Activated CD8-positive, alpha-beta T cell treated with anti-CD3 and anti-CD28 coated beads for 36 hours (primary cell): ENCODE measurements around the gene SUSD1. TPM values are rescaled to one million over a fixed set of nuclear protein-coding genes. Genes with fewer than 3 reads are reported as not detected.

Source experiments
- ATAC-seq: fragments of 200-7000 bp; cut with Tn5 transposase; one replicate; pipeline ENCODE4 v1.10.0; 2021; ENCODE audit warnings: mild to moderate bottlenecking, moderate library complexity
- CTCF ChIA-PET: fragments of 350-600 bp; sonication (Branson Sonifier 250); formaldehyde crosslinking; loops from one replicate; lab custom pipeline; 2021; ENCODE audit warnings: antibody characterized with exemption; lab: Charles Lee
- POLR2A ChIA-PET: fragments of 350-600 bp; sonication (Branson Sonifier 250); formaldehyde crosslinking; loops from one replicate; lab custom pipeline; 2021; ENCODE audit warnings: antibody characterized with exemption; lab: Charles Lee
- DNase-seq: peaks from one replicate; pipeline ENCODE4 v3.0.0-alpha.2; 2020
- H3K27ac Mint-ChIP-seq: one replicate; pipeline ENCODE4 v1.8.0; 2021; ENCODE audit warnings: mild to moderate bottlenecking, mixed read lengths
- H3K27me3 Mint-ChIP-seq: one replicate; pipeline ENCODE4 v1.8.0; 2021; ENCODE audit warnings: mixed read lengths
- H3K36me3 Mint-ChIP-seq: one replicate; pipeline ENCODE4 v1.8.0; 2021; ENCODE audit warnings: low read depth, mixed read lengths
- H3K4me1 Mint-ChIP-seq: one replicate; pipeline ENCODE4 v1.8.0; 2021; ENCODE audit warnings: low read depth, mixed read lengths
- H3K4me3 Mint-ChIP-seq: one replicate; pipeline ENCODE4 v1.8.0; 2021; ENCODE audit warnings: mild to moderate bottlenecking, moderate library complexity, mixed read lengths
- H3K9me3 Mint-ChIP-seq: one replicate; pipeline ENCODE4 v1.8.0; 2021; ENCODE audit warnings: mixed read lengths
- intact Hi-C: fragments of 100-400 bp; cut with micrococcal nuclease; formaldehyde crosslinking; loops from one replicate; pipeline ENCODE4 v1.10.0; 2022
- total RNA-seq, 2 experiments: library from RNA; stranded (reverse); gene quantifications; one replicate each; pipeline ENCODE4 v1.2.3, GENCODE V29; 2021
- TF ChIP-seq, protein P1 (sequence below): fragments of 200-600 bp; IDR thresholded peaks from one replicate; pipeline ENCODE4 v1.8.0; 2022; ENCODE audit warnings: antibody characterized with exemption, mild to moderate bottlenecking

SUSD1 gene
- total RNA-seq, 2 experiments from 2014 or later = 3.0 to 3.6 TPM

DNA sequence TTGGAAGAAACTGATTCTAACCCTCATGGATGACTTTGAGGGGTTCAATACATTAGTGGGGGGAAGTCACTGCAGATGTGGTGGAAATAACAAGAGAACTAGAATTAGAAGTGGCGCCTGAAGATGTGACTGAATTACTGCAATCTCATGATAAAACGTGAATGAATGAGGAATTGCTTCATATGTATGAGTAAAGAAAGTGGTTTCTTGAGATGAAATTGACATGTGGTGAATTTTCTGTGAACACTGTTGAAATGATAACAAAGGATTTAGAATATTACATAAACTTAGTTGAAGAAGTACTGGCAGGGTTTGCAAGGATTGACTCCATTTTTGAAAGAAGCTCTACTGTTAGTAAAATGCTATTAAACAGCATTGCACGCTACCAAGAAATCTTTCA is 165.4 kb downstream of the SUSD1 start:
- TF ChIP-seq, protein P1, sequence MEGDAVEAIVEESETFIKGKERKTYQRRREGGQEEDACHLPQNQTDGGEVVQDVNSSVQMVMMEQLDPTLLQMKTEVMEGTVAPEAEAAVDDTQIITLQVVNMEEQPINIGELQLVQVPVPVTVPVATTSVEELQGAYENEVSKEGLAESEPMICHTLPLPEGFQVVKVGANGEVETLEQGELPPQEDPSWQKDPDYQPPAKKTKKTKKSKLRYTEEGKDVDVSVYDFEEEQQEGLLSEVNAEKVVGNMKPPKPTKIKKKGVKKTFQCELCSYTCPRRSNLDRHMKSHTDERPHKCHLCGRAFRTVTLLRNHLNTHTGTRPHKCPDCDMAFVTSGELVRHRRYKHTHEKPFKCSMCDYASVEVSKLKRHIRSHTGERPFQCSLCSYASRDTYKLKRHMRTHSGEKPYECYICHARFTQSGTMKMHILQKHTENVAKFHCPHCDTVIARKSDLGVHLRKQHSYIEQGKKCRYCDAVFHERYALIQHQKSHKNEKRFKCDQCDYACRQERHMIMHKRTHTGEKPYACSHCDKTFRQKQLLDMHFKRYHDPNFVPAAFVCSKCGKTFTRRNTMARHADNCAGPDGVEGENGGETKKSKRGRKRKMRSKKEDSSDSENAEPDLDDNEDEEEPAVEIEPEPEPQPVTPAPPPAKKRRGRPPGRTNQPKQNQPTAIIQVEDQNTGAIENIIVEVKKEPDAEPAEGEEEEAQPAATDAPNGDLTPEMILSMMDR = no peak
- intact Hi-C loops = no loop called here
- CTCF ChIA-PET = no interaction called here
- ATAC-seq (no peak), DNase-seq (no peak)
- peaks cover 33% of the 10 kb centered on the region for H3K4me1 Mint-ChIP-seq
- H3K27me3 Mint-ChIP-seq = peaks cover 6% of the 10 kb centered on the region
- no peaks in the 10 kb centered on the region for H3K36me3 Mint-ChIP-seq
- POLR2A ChIA-PET = no interaction called here
- H3K4me3 Mint-ChIP-seq = no peak overlapping the region
- H3K9me3 Mint-ChIP-seq = no peaks in the 10 kb centered on the region
- no peak overlapping the region for H3K27ac Mint-ChIP-seq

DNA sequence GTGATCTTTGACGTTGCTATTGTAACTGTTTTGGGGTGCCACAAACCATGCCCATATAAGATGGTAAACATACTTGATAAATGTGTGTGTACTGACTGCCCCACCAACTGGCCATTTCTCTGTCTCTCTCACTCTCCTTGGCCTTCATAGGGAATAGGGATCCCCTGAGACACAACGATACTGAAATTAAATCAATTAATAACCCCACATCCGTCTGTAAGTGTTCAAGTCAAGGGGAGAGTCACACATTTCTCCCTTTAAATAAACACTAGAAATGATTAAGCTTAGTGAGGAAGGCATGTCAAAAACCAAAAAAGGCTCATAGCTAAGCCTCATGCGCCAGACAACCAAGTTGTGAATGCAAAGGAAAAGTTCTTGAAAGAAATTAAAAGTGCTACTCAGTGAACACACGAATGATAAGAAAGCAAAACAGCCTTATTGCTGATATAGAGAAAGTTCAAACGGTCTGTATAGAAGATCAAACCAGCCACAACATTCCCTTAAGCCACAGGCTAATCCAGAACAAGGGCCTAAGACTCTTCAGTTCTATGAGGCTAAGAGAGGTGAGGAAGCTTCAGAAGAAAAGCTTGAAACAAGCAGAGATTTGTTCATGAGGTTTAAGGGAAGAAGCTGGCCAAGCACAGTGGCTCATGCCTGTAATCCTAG is 167.4 kb downstream of the SUSD1 start:
- H3K4me3 Mint-ChIP-seq = no peak overlapping the region
- CTCF ChIA-PET = interaction anchor here (1.2 kb wide), 1 partner anchor 8 kb away, joined by 3 read pairs; no protein-coding TSS in a partner anchor

DNA sequence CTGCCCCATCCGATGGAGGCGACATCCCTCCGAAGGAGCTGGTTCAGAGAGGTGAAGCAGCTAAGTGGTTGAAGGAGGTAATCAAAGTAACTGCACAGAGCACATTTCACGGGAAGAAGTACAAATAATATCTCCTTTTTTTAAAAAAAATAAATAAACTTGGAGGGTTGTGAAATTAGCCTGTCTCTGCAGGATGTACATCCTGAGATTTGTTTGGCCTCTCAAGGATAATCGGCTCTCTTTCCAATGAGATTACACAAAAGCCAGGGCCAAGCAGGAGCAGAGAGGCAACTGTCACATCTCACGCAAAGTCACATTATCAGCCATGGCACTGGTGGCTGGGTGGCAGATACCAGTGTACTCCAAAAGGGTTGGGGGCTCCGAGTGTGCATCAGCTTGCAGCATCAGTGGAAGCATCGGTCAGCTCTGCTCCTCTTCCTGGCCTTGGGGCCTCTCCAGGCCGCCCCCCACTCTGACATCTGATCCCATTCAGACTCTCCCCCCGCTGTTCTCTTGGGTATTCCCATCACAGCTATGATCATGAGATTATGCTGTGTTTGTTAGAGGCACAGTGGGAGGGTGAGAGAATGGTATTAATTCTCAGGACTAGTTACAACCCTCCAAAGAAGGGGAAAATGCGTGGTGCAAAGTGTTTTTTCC is 168.6 kb downstream of the SUSD1 start:
- no peak overlapping the region for H3K27ac Mint-ChIP-seq
- no peak for DNase-seq
- H3K4me3 Mint-ChIP-seq = no peak overlapping the region
- no peak for ATAC-seq
- no peaks in the 10 kb centered on the region for H3K9me3 Mint-ChIP-seq
- no peaks in the 10 kb centered on the region for H3K36me3 Mint-ChIP-seq
- H3K27me3 Mint-ChIP-seq = peaks cover 6% of the 10 kb centered on the region
- intact Hi-C loops = no loop called here
- ChIA-PET CTCF (no interaction called here), POLR2A (no interaction called here)
- peaks cover 31% of the 10 kb centered on the region for H3K4me1 Mint-ChIP-seq
- TF ChIP-seq, protein P1 = no peak

More for the DNA sequence above, 167.4 kb downstream of the SUSD1 start:
- Mint-ChIP-seq H3K9me3 (no peaks in the 10 kb centered on the region), H3K27ac (no peak overlapping the region), H3K36me3 (no peaks in the 10 kb centered on the region), H3K27me3 (peaks cover 6% of the 10 kb centered on the region), H3K4me1 (peaks cover 36% of the 10 kb centered on the region)
- ATAC-seq = no peak
- intact Hi-C loops = no loop called here
- DNase-seq = no peak
- POLR2A ChIA-PET = no interaction called here
- TF ChIP-seq, protein P1 = no peak

DNA sequence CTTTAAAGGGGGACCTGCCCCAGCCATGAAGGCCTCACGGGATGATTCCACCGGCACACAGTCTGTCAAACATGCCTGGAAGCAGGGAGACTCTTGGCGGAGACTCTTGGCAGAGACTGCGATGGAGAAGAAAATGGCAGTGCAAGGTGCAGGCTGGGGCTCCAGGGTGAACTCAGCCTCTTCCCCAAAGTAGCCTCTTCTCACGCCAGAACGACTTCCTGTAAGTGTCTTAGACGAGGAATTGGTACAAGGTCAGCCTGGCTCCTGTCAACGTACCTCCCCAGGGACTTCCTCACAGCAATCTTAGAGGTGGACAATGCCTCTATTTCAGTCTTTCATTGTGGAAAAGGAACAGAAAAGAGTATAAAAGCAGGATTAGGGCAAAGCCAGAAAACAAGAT is 169.2 kb downstream of the SUSD1 start:
- Mint-ChIP-seq H3K27me3 (peaks cover 6% of the 10 kb centered on the region), H3K4me1 (peaks cover 31% of the 10 kb centered on the region), H3K9me3 (no peaks in the 10 kb centered on the region), H3K4me3 (no peak overlapping the region), H3K36me3 (no peaks in the 10 kb centered on the region), H3K27ac (no peak overlapping the region)
- TF ChIP-seq, protein P1 = no peak
- DNase-seq = no peak
- intact Hi-C loops = no loop called here
- CTCF ChIA-PET = no interaction called here
- no peak for ATAC-seq
- POLR2A ChIA-PET = no interaction called here

DNA sequence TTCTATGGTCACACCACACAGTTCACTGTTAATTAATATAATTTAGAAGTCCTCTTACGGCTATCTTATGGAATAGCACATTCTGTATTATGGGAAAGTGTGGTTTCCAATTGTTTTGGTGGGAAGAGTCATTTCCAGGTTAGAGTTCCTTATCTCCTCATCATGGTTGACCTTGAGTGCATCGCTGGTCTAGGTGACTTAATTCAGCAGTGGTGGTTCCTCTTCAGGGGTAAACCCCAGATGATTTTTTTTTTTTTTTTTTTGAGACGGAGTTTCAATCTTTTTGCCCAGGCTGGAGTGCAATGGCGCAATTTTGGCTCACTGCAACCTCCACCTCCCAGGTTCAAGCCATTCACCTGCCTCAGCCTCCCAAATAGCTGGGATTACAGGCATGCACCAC is 171.6 kb downstream of the SUSD1 start:
- ATAC-seq (no peak), DNase-seq (no peak)
- H3K4me3 Mint-ChIP-seq = no peak overlapping the region
- peaks cover 30% of the 10 kb centered on the region for H3K4me1 Mint-ChIP-seq
- H3K36me3 Mint-ChIP-seq = no peaks in the 10 kb centered on the region
- ChIA-PET POLR2A (interaction anchor here (0.8 kb wide), 1 partner anchor 10 kb away, joined by 3 read pairs; no protein-coding TSS in a partner anchor), CTCF (interaction anchor here (1.6 kb wide), 1 partner anchor 11 kb away, joined by 8 read pairs; no protein-coding TSS in a partner anchor)
- peaks cover 3% of the 10 kb centered on the region for H3K27me3 Mint-ChIP-seq
- H3K9me3 Mint-ChIP-seq = no peaks in the 10 kb centered on the region
- TF ChIP-seq, protein P1 = no peak
- H3K27ac Mint-ChIP-seq = no peak overlapping the region
- intact Hi-C loops = no loop called here
